IMR-90 (cell line): ENCODE data around the gene COL9A2. TPM values are rescaled to one million over a fixed set of nuclear protein-coding genes. Genes with fewer than 3 reads are reported as not detected.

Experiments
- ATAC-seq: fragments of 200-7000 bp; cut with Tn5 transposase; 2 replicates; pipeline ENCODE4 v1.9.1; 2020; ENCODE audit warnings: low read depth, mild to moderate bottlenecking, moderate library complexity
- BruUV-seq: library from RNA; stranded (reverse); fragments of 400-500 nt; replicated peaks from 2 replicates; lab custom pipeline; 2021; lab: Mats Ljungman, UMichigan
- CTCF ChIA-PET: fragments of 300-600 bp; formaldehyde crosslinking; extraction: SDS; loops from one replicate; lab custom pipeline; 2021; ENCODE audit warnings: antibody characterized with exemption; lab: Yijun Ruan, JAX
- POLR2A ChIA-PET: fragments of 300-600 bp; sonication (Branson Sonifier 250); formaldehyde crosslinking; loops from one replicate; lab custom pipeline; 2022; ENCODE audit warnings: antibody characterized with exemption; ENCODE audit not compliant: unreplicated experiment; lab: Charles Lee
- DNase-seq: peaks from one replicate; pipeline ENCODE4 v3.0.0; 2013
- H2AFZ ChIP-seq: replicated peaks from 2 replicates; pipeline ENCODE3; 2013; ENCODE audit warnings: low read length, mild to moderate bottlenecking; ENCODE audit not compliant: poor library complexity
- H2AK5ac ChIP-seq: 2 replicates; pipeline ENCODE4 v1.6.1; 2013; ENCODE audit warnings: low read depth, low read length, inconsistent platforms
- H2AK9ac ChIP-seq: replicated peaks from 2 replicates; pipeline ENCODE3; 2013; ENCODE audit warnings: mild to moderate bottlenecking, low read depth, low read length, moderate library complexity; ENCODE audit not compliant: poor library complexity
- H2BK120ac ChIP-seq: 2 replicates; pipeline ENCODE4 v1.6.1; 2013; ENCODE audit warnings: low read depth, low read length, inconsistent platforms
- H2BK15ac ChIP-seq: 3 replicates; pipeline ENCODE4 v1.6.1; 2013; ENCODE audit warnings: low read depth, low read length, inconsistent platforms
- H2BK20ac ChIP-seq: 2 replicates; pipeline ENCODE4 v1.6.1; 2013; ENCODE audit warnings: low read depth, mild to moderate bottlenecking, inconsistent platforms, low read length, moderate library complexity
- H2BK5ac ChIP-seq: 2 replicates; pipeline ENCODE4 v1.6.1; 2013; ENCODE audit warnings: mild to moderate bottlenecking, low read depth, low read length, inconsistent platforms; ENCODE audit not compliant: poor library complexity, severe bottlenecking
- H3K14ac ChIP-seq: replicated peaks from 2 replicates; pipeline ENCODE4 v1.6.1; 2013; ENCODE audit warnings: low read depth, low read length, inconsistent platforms
- H3K18ac ChIP-seq: 2 replicates; pipeline ENCODE4 v1.6.1; 2013; ENCODE audit warnings: low read depth, low read length, control low read depth
- H3K23ac ChIP-seq: 2 replicates; pipeline ENCODE4 v1.6.1; 2013; ENCODE audit warnings: low read depth, low read length, inconsistent platforms
- H3K27ac ChIP-seq: 2 replicates; pipeline ENCODE4 v1.5.1; 2013; ENCODE audit warnings: mild to moderate bottlenecking, control low read depth, low read length; ENCODE audit not compliant: insufficient read depth
- H3K27me3 ChIP-seq: 2 replicates; pipeline ENCODE4 v1.6.1; 2013; ENCODE audit warnings: low read length; ENCODE audit not compliant: control insufficient read depth, insufficient read depth
- H3K36me3 ChIP-seq: 2 replicates; pipeline ENCODE4 v1.6.1; 2013; ENCODE audit warnings: low read length, mixed read lengths; ENCODE audit not compliant: control insufficient read depth, insufficient read depth
- H3K4ac ChIP-seq: 2 replicates; pipeline ENCODE4 v1.6.1; 2013; ENCODE audit warnings: low read depth, low read length, inconsistent platforms
- H3K4me1 ChIP-seq: 2 replicates; pipeline ENCODE4 v1.6.1; 2013; ENCODE audit warnings: low read length, mixed read lengths; ENCODE audit not compliant: control insufficient read depth, insufficient read depth
- H3K4me2 ChIP-seq: 2 replicates; pipeline ENCODE4 v1.6.1; 2013; ENCODE audit warnings: low read depth, mild to moderate bottlenecking, control low read depth, low read length, moderate library complexity
- H3K4me3 ChIP-seq: 2 replicates; pipeline ENCODE4 v1.5.1; 2013; ENCODE audit warnings: low read depth, mild to moderate bottlenecking, control low read depth, low read length, moderate library complexity; ENCODE audit not compliant: insufficient read depth
- H3K56ac ChIP-seq: 2 replicates; pipeline ENCODE4 v1.6.1; 2013; ENCODE audit warnings: low read length, inconsistent platforms; ENCODE audit not compliant: insufficient read depth; ENCODE audit errors: extremely low read depth
- H3K79me1 ChIP-seq, 2 experiments: 2 replicates each; pipeline ENCODE4 v1.6.1; 2013; ENCODE audit warnings: low read length in 2 of 2, inconsistent platforms in 1 of 2, low read depth in 1 of 2
- H3K9ac ChIP-seq: 2 replicates; pipeline ENCODE4 v1.6.1; 2013; ENCODE audit warnings: low read depth, low read length, control low read depth
- H3K9me1 ChIP-seq: 2 replicates; pipeline ENCODE4 v1.6.1; 2013; ENCODE audit warnings: low read length, inconsistent platforms; ENCODE audit not compliant: insufficient read depth
- H3K9me3 ChIP-seq: 2 replicates; pipeline ENCODE4 v1.6.1; 2013; ENCODE audit warnings: low read length; ENCODE audit not compliant: control insufficient read depth, insufficient read depth
- H4K20me1 ChIP-seq: 2 replicates; pipeline ENCODE4 v1.6.1; 2013; ENCODE audit warnings: low read length, inconsistent platforms; ENCODE audit not compliant: insufficient read depth
- H4K5ac ChIP-seq: 2 replicates; pipeline ENCODE4 v1.6.1; 2013; ENCODE audit warnings: mild to moderate bottlenecking, low read depth, low read length, control low read depth
- H4K8ac ChIP-seq, 2 experiments: 2 replicates each; pipeline ENCODE4 v1.6.1; 2013; ENCODE audit warnings: low read depth in 2 of 2, low read length in 2 of 2, control low read depth in 1 of 2, inconsistent platforms in 1 of 2
- H4K91ac ChIP-seq: 2 replicates; pipeline ENCODE4 v1.6.1; 2013; ENCODE audit warnings: low read depth, low read length, inconsistent platforms; ENCODE audit not compliant: insufficient read depth
- CHD1 ChIP-seq: IDR thresholded peaks from 2 replicates; pipeline ENCODE4 v1.6.1; 2012; ENCODE audit warnings: low read depth, low read length, improper control_type of control experiment
- NFE2L2 ChIP-seq: fragments of 150-350 bp; IDR thresholded peaks from 2 replicates; pipeline ENCODE4 v1.6.1; 2016; ENCODE audit warnings: low read depth, mild to moderate bottlenecking, low read length
- RAD21 ChIP-seq: IDR thresholded peaks from 2 replicates; pipeline ENCODE4 v1.6.1; 2012; ENCODE audit warnings: low read length, improper control_type of control experiment
- RFX5 ChIP-seq: IDR thresholded peaks from 2 replicates; pipeline ENCODE4 v1.8.0; 2012; ENCODE audit warnings: low read depth, mild to moderate bottlenecking, low read length, moderate library complexity
- WGBS, 2 experiments: methylation state at CpG; one replicate each; pipeline versions ENCODE4 v1.1.5 to v1.1.7; 2013; ENCODE audit warnings: missing lambda C conversion rate in 2 of 2; ENCODE audit not compliant: insufficient read length in 1 of 2; ENCODE audit errors: extremely low coverage in 2 of 2; 5-methylcytosine and 5-hydroxymethylcytosine counted together
- dilution Hi-C: fragments of 300-500 bp; cut with HindIII; formaldehyde crosslinking; loops from one replicate; pipeline ENCODE4 v1.14.3; 2018; ENCODE audit warnings: low sequenced_read_pairs; ENCODE audit not compliant: unreplicated experiment
- in situ Hi-C: fragments of 300-500 bp; cut with MboI; formaldehyde crosslinking; loops from 3 replicates; pipeline ENCODE4 v1.14.3; 2019; ENCODE audit warnings: low sequenced_read_pairs, inconsistent platforms, mixed read lengths
- intact Hi-C: fragments of 100-400 bp; cut with micrococcal nuclease; formaldehyde crosslinking; loops from 2 replicates; pipeline ENCODE4 v1.10.0; 2022
- polyA plus RNA-seq, 3 experiments: library from polyadenylated mRNA; depleted of rRNA; stranded (reverse); fragments of >200 nt; gene quantifications; 2 replicates each; pipeline ENCODE4 v1.2.3, GENCODE V29; 2012; ENCODE audit warnings: low replicate concordance in 1 of 3
- total RNA-seq: library from RNA; depleted of rRNA; stranded (reverse); fragments of >200 nt; gene quantifications from 2 replicates; pipeline ENCODE4 v1.2.3, GENCODE V29; 2012

Gene COL9A2
- total and polyA plus RNA-seq, 2 of the 4 experiments (the other 2 are of a cell fraction): 0.90 to 1.6 TPM

DNA sequence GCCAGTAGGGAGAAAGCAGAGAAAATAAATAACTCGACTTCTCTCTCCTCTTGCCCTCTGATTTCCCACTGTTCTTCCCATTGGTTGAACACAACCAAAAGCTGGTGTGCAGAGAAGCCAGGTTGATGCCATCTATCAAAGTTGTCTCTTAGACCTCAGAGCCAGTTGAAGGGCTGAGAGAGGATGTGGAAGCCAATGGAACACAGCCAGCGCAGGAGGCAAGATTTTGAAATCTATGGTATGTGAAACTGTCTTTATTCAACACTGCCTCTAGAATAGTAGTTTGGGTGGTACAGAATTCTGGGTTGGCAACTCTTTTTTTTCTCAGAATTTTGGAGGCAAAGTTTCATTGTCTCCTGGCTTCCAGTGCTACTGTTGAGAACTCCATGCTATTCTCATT is 45.1 kb upstream of the COL9A2 start:
- in situ Hi-C loops (no loop called here), intact Hi-C loops (no loop called here), dilution Hi-C loops (no loop called here)
- Histone ChIP-seq H2AFZ (no peak overlapping the region), H3K9ac (no peak overlapping the region), H3K27me3 (peaks cover 11% of the 10 kb centered on the region), H3K14ac (no peak overlapping the region), H3K27ac (no peak overlapping the region), H4K20me1 (no peaks in the 10 kb centered on the region), H3K79me1 (no peaks in the 10 kb centered on the region), H3K23ac (no peak overlapping the region), H3K36me3 (no peaks in the 10 kb centered on the region), H2AK9ac (no peak overlapping the region), H3K4me3 (no peak overlapping the region), H3K4ac (no peak overlapping the region), H3K9me3 (peaks cover 9% of the 10 kb centered on the region), H2BK20ac (no peak overlapping the region), H4K5ac (no peak overlapping the region), H3K18ac (no peak overlapping the region), H3K56ac (no peak overlapping the region), H3K4me1 (no peaks in the 10 kb centered on the region), H4K8ac (no peak overlapping the region), H2BK5ac (no peak overlapping the region), H2BK120ac (no peak overlapping the region), H4K91ac (no peak overlapping the region), H2AK5ac (no peak overlapping the region), H3K4me2 (no peak overlapping the region), H3K9me1 (no peaks in the 10 kb centered on the region), H2BK15ac (no peak overlapping the region)
- DNase-seq (no peak), ATAC-seq (no peak)
- BruUV-seq: no TSS peak
- POLR2A ChIA-PET: no interaction called here
- CTCF ChIA-PET: interaction anchor here (1.6 kb wide), 1 partner anchor 43 kb away, joined by 3 read pairs; no protein-coding TSS in a partner anchor
- TF ChIP-seq NFE2L2 (no peak), CHD1 (no peak), RAD21 (no peak), RFX5 (no peak)
- WGBS, 2 experiments: no CpG with 5 or more reads among the region's 2 CpGs
